T-helper 9 cell (primary cell): ENCODE data around the gene NCKAP1.
"Not testable (repeated sequence)": the region's sequence is repeated elsewhere in the genome, so short reads cannot be mapped to it uniquely, and the experiment has no call there.

Experiments used
- DNase-seq: peaks from one replicate; pipeline ENCODE4 v3.0.0-alpha.2; 2020

The NCKAP1 gene

GRCh38 chr2:182907081-182907830 is 131.0 kb downstream of the NCKAP1 start:
- DNase-seq = no peak

- DNase-seq = no peak
Observed at GRCh38 chr2:182906454-182906853, 131.8 kb downstream of the NCKAP1 start.

- no peak for DNase-seq
Observed at GRCh38 chr2:182904844-182905243, 133.4 kb downstream of the NCKAP1 start.

- DNase-seq = no peak
Observed at GRCh38 chr2:182903566-182903965, 134.7 kb downstream of the NCKAP1 start.

GRCh38 chr2:182901748-182902147 is 136.5 kb downstream of the NCKAP1 start:
- DNase-seq = no peak

GRCh38 chr2:182898718-182899117 is 139.5 kb downstream of the NCKAP1 start:
- no peak for DNase-seq

- no peak for DNase-seq
Observed at GRCh38 chr2:182897137-182897536, 141.1 kb downstream of the NCKAP1 start.

GRCh38 chr2:182895798-182896197 is 142.5 kb downstream of the NCKAP1 start:
- DNase-seq = no peak

- no peak for DNase-seq
Observed at GRCh38 chr2:182895169-182895568, 143.1 kb downstream of the NCKAP1 start.

- DNase-seq = no peak
Observed at GRCh38 chr2:182894174-182894573, 144.1 kb downstream of the NCKAP1 start.

- DNase-seq = no peak
Observed at GRCh38 chr2:182893666-182894065, 144.6 kb downstream of the NCKAP1 start.

- DNase-seq = not testable (repeated sequence)
Observed at GRCh38 chr2:182893035-182893434, 145.2 kb downstream of the NCKAP1 start.

- no peak for DNase-seq
Observed at GRCh38 chr2:182891611-182892010, 146.6 kb downstream of the NCKAP1 start.

- DNase-seq = no peak
Observed at GRCh38 chr2:182890773-182891378, 147.4 kb downstream of the NCKAP1 start.

GRCh38 chr2:182890305-182890704 is 148.0 kb downstream of the NCKAP1 start:
- no peak for DNase-seq

- no peak for DNase-seq
Observed at GRCh38 chr2:182887753-182888415, 150.4 kb downstream of the NCKAP1 start.

- no peak for DNase-seq
Observed at GRCh38 chr2:182887093-182887492, 151.2 kb downstream of the NCKAP1 start.

- DNase-seq = no peak
Observed at GRCh38 chr2:182885771-182886170, 152.5 kb downstream of the NCKAP1 start.

- no peak for DNase-seq
Observed at GRCh38 chr2:182883451-182883850, 154.8 kb downstream of the NCKAP1 start.

GRCh38 chr2:182880100-182880499 is 158.2 kb downstream of the NCKAP1 start:
- DNase-seq = not testable (repeated sequence)

GRCh38 chr2:182876653-182877052 is 161.6 kb downstream of the NCKAP1 start:
- DNase-seq = not testable (repeated sequence)

GRCh38 chr2:182870227-182870626 is 168.0 kb downstream of the NCKAP1 start:
- no peak for DNase-seq

GRCh38 chr2:182868054-182868796 is 170.0 kb downstream of the NCKAP1 start:
- DNase-seq = no peak
